ENCODE data around the gene SRA1. TPM values are rescaled to one million over a fixed set of nuclear protein-coding genes. Genes with fewer than 3 reads are reported as not detected.

Gene SRA1
- total RNA-seq, 3 donors from 2014 or later (not counting 1 experiment from before 2014, with no cell fraction given): 42.2 to 66.4 (median 59.4) TPM

- ATAC-seq (peak; percentile 86 to 96 (median 87)), DNase-seq (peak; percentile 97 to 100)
- intact Hi-C loops (cut with micrococcal nuclease): loop anchor here (1.0 to 2.0 kb wide), 7 partner anchors 8 to 163 kb away; partner anchors contain the start of genes ANKHD1, EIF4EBP3, IK and NDUFA2
- Histone ChIP-seq H3K27me3 (ENCODE audit: control insufficient read depth, insufficient read depth, low read length) (no peaks in the 10 kb centered on the region), H3K36me3 (ENCODE audit: control insufficient read depth, insufficient read depth, low read length) (peaks cover 17% of the 10 kb centered on the region), H3K4me3 (ENCODE audit: low read length) (peak within 1 kb of the TSS; percentile 89), H3K9me3 (ENCODE audit: control insufficient read depth, insufficient read depth, low read length) (no peaks in the 10 kb centered on the region), H3K4me1 (ENCODE audit: control insufficient read depth, insufficient read depth, low read length) (peaks cover 32% of the 10 kb centered on the region), H3K27ac (ENCODE audit: low read length) (peak within 1 kb of the TSS; percentile 94)
- H3K4me1 Mint-ChIP-seq: peaks cover 50 to 60% of the 10 kb centered on the region in 2 donors
- peak within 1 kb of the TSS; percentile 99 for H3K4me3 Mint-ChIP-seq
- H3K36me3 Mint-ChIP-seq: no peaks in the 10 kb centered on the region
- peak within 1 kb of the TSS; percentile 94 to 96 for H3K27ac Mint-ChIP-seq
- no peaks in the 10 kb centered on the region for H3K9me3 Mint-ChIP-seq
- H3K27me3 Mint-ChIP-seq (ENCODE audit: low read depth in 2 of 2): no peaks in the 10 kb centered on the region
- under 1% methylated on average over 74 of the region's 74 CpGs for WGBS (ENCODE audit: insufficient coverage)
- no peak for TF ChIP-seq CTCF (IDR thresholded peaks at IDR 0.05)
Observed at GRCh38 chr5:140564196-140565023, 7.1 kb upstream of the SRA1 start, which contains the start of the genes APBB3 and SLC35A4. Gene APBB3, minus strand, starts transcription at chr5:140564598. Its CDS starts 353 bp downstream, at chr5:140564245. Gene SLC35A4, plus strand, starts transcription at chr5:140564828. Its CDS starts 2,342 bp downstream, at chr5:140567170.

GRCh38 chr5:140563596-140563995 lies 6.3 kb upstream of the SRA1 start:
- WGBS (ENCODE audit: insufficient coverage): 79% methylated on average over 7 of the region's 8 CpGs
- peaks cover 24% of the 10 kb centered on the region for H3K4me1 ChIP-seq (ENCODE audit: control insufficient read depth, insufficient read depth, low read length)
- no peak for DNase-seq
- Mint-ChIP-seq H3K36me3 (no peaks in the 10 kb centered on the region), H3K9me3 (no peaks in the 10 kb centered on the region), H3K27ac (peak overlapping the region; percentile 94 to 96), H3K4me1 (peaks cover 42 to 52% of the 10 kb centered on the region in 2 donors), H3K27me3 (ENCODE audit: low read depth in 2 of 2) (no peaks in the 10 kb centered on the region), H3K4me3 (peak overlapping the region; percentile 99)
- TF ChIP-seq CTCF (IDR thresholded peaks at IDR 0.05): no peak
- ATAC-seq: no peak
- H3K27ac ChIP-seq (ENCODE audit: low read length): peak overlapping the region; percentile 94
- H3K27me3 ChIP-seq (ENCODE audit: control insufficient read depth, insufficient read depth, low read length): no peaks in the 10 kb centered on the region
- H3K4me3 ChIP-seq (ENCODE audit: low read length): peak overlapping the region; percentile 89
- no peaks in the 10 kb centered on the region for H3K9me3 ChIP-seq (ENCODE audit: control insufficient read depth, insufficient read depth, low read length)
- intact Hi-C loops (cut with micrococcal nuclease): no loop called here
- H3K36me3 ChIP-seq (ENCODE audit: control insufficient read depth, insufficient read depth, low read length): peaks cover 16% of the 10 kb centered on the region

- intact Hi-C loops (cut with micrococcal nuclease): no loop called here
- Histone ChIP-seq H3K36me3 (ENCODE audit: control insufficient read depth, insufficient read depth, low read length) (peaks cover 3% of the 10 kb centered on the region), H3K9me3 (ENCODE audit: control insufficient read depth, insufficient read depth, low read length) (no peaks in the 10 kb centered on the region), H3K4me1 (ENCODE audit: control insufficient read depth, insufficient read depth, low read length) (peaks cover 28% of the 10 kb centered on the region), H3K4me3 (ENCODE audit: low read length) (no peak overlapping the region), H3K27ac (ENCODE audit: low read length) (no peak overlapping the region), H3K27me3 (ENCODE audit: control insufficient read depth, insufficient read depth, low read length) (no peaks in the 10 kb centered on the region)
- Mint-ChIP-seq H3K4me1 (peaks cover 37 to 48% of the 10 kb centered on the region in 2 donors), H3K27ac (peak overlapping the region; percentile 94 to 96), H3K4me3 (no peak overlapping the region), H3K27me3 (ENCODE audit: low read depth in 2 of 2) (no peaks in the 10 kb centered on the region), H3K36me3 (no peaks in the 10 kb centered on the region), H3K9me3 (no peaks in the 10 kb centered on the region)
- DNase-seq (peak in 1 of 2 donors; percentile 2), ATAC-seq (no peak)
- WGBS (ENCODE audit: insufficient coverage): 98% methylated on average over 8 of the region's 10 CpGs
- no peak for TF ChIP-seq CTCF (IDR thresholded peaks at IDR 0.05)
Observed at GRCh38 chr5:140561753-140562523, 4.7 kb upstream of the SRA1 start.

Measured in natural killer cell (primary cell).